ENCODE measurements around the gene TMC8. TPM values are rescaled to one million over a fixed set of nuclear protein-coding genes. Genes with fewer than 3 reads are reported as not detected.

Gene TMC8
- total RNA-seq, 2 donors from 2014 or later, result 1.0 to 2.6 TPM

GRCh38 chr17:78125976-78126894 is 4.3 kb upstream of the TMC8 start:
- Histone ChIP-seq H3K4me1 (peaks cover 2 to 67% of the 10 kb centered on the region in 2 donors), H3K4me3 (peak overlapping the region in 1 of 2 donors; percentile 2), H3K27ac (peak overlapping the region; percentile 81 to 83), H3K27me3 (no peaks in the 10 kb centered on the region), H3K9me3 (no peaks in the 10 kb centered on the region), H3K36me3 (peaks cover 21% of the 10 kb centered on the region)
- no peak for TF ChIP-seq CTCF (IDR thresholded peaks at IDR 0.05)
- no peak for DNase-seq (ENCODE audit: low spot score)

GRCh38 chr17:78126895-78127238 is 3.7 kb upstream of the TMC8 start:
- H3K4me1 ChIP-seq, result peaks cover 2 to 74% of the 10 kb centered on the region in 2 donors
- no peak for TF ChIP-seq CTCF (IDR thresholded peaks at IDR 0.05)
- peak overlapping the region; percentile 2 to 88 for H3K4me3 ChIP-seq
- DNase-seq (ENCODE audit: low spot score), result no peak
- no peaks in the 10 kb centered on the region for H3K27me3 ChIP-seq
- H3K27ac ChIP-seq, result peak overlapping the region; percentile 81 to 83
- H3K9me3 ChIP-seq, result no peaks in the 10 kb centered on the region
- peaks cover 21% of the 10 kb centered on the region for H3K36me3 ChIP-seq

- peak; percentile 78 for DNase-seq (ENCODE audit: low spot score)
- Histone ChIP-seq H3K36me3 (peaks cover 18% of the 10 kb centered on the region), H3K27me3 (no peaks in the 10 kb centered on the region), H3K9me3 (no peaks in the 10 kb centered on the region), H3K4me1 (peaks cover 2 to 79% of the 10 kb centered on the region in 2 donors), H3K4me3 (peak overlapping the region; percentile 85 to 88), H3K27ac (peak overlapping the region; percentile 81 to 83)
- no peak for TF ChIP-seq CTCF (IDR thresholded peaks at IDR 0.05)
Measured at GRCh38 chr17:78127239-78127887, 3.2 kb upstream of the TMC8 start.

- H3K4me1 ChIP-seq, result peaks cover 2 to 80% of the 10 kb centered on the region in 2 donors
- TF ChIP-seq CTCF (IDR thresholded peaks at IDR 0.05), result no peak
Measured at GRCh38 chr17:78127888-78128550, 2.6 kb upstream of the TMC8 start.

GRCh38 chr17:78128551-78129350 is 1.8 kb upstream of the TMC8 start, which contains the start of gene TMC6:
TMC6 (minus strand) TSS chr17:78128755; CDS start chr17:78126832, 1,923 bp downstream.
- Histone ChIP-seq H3K9me3 (no peaks in the 10 kb centered on the region), H3K27ac (peak within 1 kb of the TSS; percentile 81 to 83), H3K4me1 (peaks cover 2 to 85% of the 10 kb centered on the region in 2 donors), H3K27me3 (no peaks in the 10 kb centered on the region), H3K36me3 (peaks cover 14% of the 10 kb centered on the region), H3K4me3 (peak within 1 kb of the TSS; percentile 85 to 88)
- no peak for DNase-seq (ENCODE audit: low spot score)
- no peak for TF ChIP-seq CTCF (IDR thresholded peaks at IDR 0.05)

More at GRCh38 chr17:78127888-78128550, 2.6 kb upstream of the TMC8 start:
- peak overlapping the region; percentile 85 to 88 for H3K4me3 ChIP-seq
- no peak for DNase-seq (ENCODE audit: low spot score)
- peaks cover 16% of the 10 kb centered on the region for H3K36me3 ChIP-seq
- H3K27ac ChIP-seq, result peak overlapping the region; percentile 81 to 83
- H3K9me3 ChIP-seq, result no peaks in the 10 kb centered on the region
- no peaks in the 10 kb centered on the region for H3K27me3 ChIP-seq
